ENCODE measurements around the gene ASTN2.

ASTN2 gene

DNA sequence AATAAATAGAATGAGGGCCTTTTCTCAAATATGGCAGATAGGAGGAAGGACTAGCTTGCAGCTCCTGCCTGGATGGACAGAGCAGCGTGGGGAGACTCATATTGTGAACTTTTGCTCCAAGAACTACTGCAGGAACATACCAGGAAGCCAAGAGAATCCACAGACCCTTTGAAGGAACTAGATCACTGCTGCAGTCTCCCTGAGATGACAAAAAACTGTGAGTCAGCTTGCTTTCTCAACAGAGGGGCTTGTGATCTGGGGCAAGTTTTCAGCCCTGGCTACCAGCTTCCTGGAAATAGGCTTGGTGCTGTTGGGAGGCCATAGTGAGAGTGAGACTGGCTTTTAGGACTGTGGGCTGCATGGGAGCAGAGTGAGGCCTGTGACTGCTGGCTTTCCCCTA, 898.4 kb downstream of the ASTN2 start:
- DNase-seq (ENCODE audit: low read depth), result no peak
- TF ChIP-seq, protein P1, sequence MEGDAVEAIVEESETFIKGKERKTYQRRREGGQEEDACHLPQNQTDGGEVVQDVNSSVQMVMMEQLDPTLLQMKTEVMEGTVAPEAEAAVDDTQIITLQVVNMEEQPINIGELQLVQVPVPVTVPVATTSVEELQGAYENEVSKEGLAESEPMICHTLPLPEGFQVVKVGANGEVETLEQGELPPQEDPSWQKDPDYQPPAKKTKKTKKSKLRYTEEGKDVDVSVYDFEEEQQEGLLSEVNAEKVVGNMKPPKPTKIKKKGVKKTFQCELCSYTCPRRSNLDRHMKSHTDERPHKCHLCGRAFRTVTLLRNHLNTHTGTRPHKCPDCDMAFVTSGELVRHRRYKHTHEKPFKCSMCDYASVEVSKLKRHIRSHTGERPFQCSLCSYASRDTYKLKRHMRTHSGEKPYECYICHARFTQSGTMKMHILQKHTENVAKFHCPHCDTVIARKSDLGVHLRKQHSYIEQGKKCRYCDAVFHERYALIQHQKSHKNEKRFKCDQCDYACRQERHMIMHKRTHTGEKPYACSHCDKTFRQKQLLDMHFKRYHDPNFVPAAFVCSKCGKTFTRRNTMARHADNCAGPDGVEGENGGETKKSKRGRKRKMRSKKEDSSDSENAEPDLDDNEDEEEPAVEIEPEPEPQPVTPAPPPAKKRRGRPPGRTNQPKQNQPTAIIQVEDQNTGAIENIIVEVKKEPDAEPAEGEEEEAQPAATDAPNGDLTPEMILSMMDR (IDR thresholded peaks at IDR 0.05; ENCODE audit: low read depth, low read length, missing control alignments), result no peak
- no peak overlapping the region for H3K4me3 ChIP-seq (ENCODE audit: low read depth, low read length)

- TF ChIP-seq, protein P1 (IDR thresholded peaks at IDR 0.05; ENCODE audit: low read depth, low read length, missing control alignments), result no peak
- DNase-seq (ENCODE audit: low read depth), result no peak
- H3K4me3 ChIP-seq (ENCODE audit: low read depth, low read length), result no peak overlapping the region
Observed at GRCh38 chr9:116515541-116515940, 899.3 kb downstream of the ASTN2 start.

GRCh38 chr9:116506685-116507084, 908.2 kb downstream of the ASTN2 start:
- DNase-seq (ENCODE audit: low read depth), result no peak
- no peak overlapping the region for H3K4me3 ChIP-seq (ENCODE audit: low read depth, low read length)
- TF ChIP-seq, protein P1 (IDR thresholded peaks at IDR 0.05; ENCODE audit: low read depth, low read length, missing control alignments), result no peak

DNA sequence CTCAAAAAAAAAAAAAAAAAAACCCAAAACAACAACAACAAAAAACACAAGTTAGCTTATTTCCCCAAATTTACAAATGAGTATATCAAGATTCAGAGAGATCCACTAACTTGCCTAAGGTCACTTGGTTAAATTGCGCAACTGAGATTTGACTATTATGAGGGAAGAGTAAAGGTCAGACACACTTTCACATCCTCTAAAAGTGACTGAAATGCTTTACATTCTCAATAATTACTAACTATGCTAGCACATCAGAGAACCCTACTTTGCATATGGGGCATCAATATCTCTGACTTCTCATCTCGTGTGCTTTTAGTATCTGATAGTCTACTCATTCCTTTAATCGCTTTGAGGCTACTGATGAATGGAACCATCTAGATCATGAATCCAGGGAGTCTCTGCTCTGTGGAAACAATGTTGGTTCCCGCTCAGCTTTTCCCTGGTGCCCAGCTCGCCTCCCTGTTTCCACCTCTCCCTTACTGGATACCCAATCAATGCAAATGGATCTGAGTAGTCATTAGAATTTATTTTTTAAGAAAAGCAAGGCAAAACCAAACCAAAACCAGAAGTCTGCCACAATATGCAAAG, 909.9 kb downstream of the ASTN2 start:
- H3K4me3 ChIP-seq (ENCODE audit: low read depth, low read length), result no peak overlapping the region
- peak; percentile 8 for DNase-seq (ENCODE audit: low read depth)
- TF ChIP-seq, protein P1 (IDR thresholded peaks at IDR 0.05; ENCODE audit: low read depth, low read length, missing control alignments), result no peak

- TF ChIP-seq, protein P1 (IDR thresholded peaks at IDR 0.05; ENCODE audit: low read depth, low read length, missing control alignments), result no peak
- no peak overlapping the region for H3K4me3 ChIP-seq (ENCODE audit: low read depth, low read length)
- DNase-seq (ENCODE audit: low read depth), result no peak
Observed at GRCh38 chr9:116504081-116504480, 910.8 kb downstream of the ASTN2 start.

DNA sequence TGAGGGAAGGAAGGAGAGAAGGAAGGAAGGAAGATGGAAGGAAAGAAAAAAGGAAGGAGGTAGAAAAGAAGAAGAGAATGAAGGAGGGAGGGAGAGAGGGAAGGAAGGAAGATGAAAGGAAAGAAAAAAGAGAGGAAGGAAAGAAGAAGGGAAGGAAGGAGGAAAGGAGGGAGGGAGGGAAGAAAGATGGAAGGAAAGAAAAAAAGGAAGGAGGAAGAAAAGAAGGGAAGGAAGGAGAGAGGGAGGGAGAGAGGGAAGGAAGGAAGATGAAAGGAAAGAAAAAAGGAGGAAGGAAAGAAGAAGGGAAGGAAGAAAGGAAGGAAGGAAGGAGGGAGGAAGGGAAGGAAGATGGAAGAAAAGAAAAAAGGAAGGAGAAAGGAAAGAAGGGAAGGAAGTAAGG, 912.1 kb downstream of the ASTN2 start:
- no peak overlapping the region for H3K4me3 ChIP-seq (ENCODE audit: low read depth, low read length)
- TF ChIP-seq, protein P1 (IDR thresholded peaks at IDR 0.05; ENCODE audit: low read depth, low read length, missing control alignments), result no peak
- DNase-seq (ENCODE audit: low read depth), result no peak

DNA sequence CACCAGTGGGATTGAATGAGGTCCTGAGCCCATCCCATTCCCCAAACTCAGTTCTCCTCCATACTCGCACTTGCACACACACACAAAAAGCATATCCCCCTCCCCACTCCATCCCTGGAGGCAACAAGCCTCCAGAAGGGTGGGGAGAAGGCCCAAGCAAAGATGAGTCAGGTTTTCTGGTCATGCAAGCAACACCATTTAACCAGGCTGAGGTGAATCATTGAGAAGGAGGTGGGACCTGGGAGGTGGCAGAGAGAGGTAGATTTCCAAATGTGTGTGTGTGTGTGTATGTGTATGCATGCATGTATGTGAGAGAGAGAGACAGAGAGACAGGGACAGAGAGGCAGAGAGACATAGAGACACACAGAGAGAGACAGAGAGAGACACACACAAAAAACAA, 913.0 kb downstream of the ASTN2 start:
- TF ChIP-seq, protein P1 (IDR thresholded peaks at IDR 0.05; ENCODE audit: low read depth, low read length, missing control alignments), result no peak
- no peak for DNase-seq (ENCODE audit: low read depth)
- no peak overlapping the region for H3K4me3 ChIP-seq (ENCODE audit: low read depth, low read length)

Measured in GM12864 (cell line).